Hepatic stellate cell (primary cell): ENCODE results near the gene MICU1.
A peak's percentile ranks its signal among the peaks of the same experiment; 100 is the strongest.
"Not testable (repeated sequence)": the region's sequence is repeated elsewhere in the genome, so short reads cannot be mapped to it uniquely, and the experiment has no call there.

Experiments
- DNase-seq: peaks from one replicate; pipeline ENCODE4 v3.0.0; 2011; ENCODE audit warnings: low spot score

Gene MICU1

GRCh38 chr10:72625608-72626443, at the start of gene MICU1:
Gene MICU1 (minus strand): TSS chr10:72626079. CDS start chr10:72566793, 59,286 bp downstream.
- peak; percentile 96 for DNase-seq

- DNase-seq = not testable (repeated sequence)
Measured at GRCh38 chr10:72674174-72674573, 48.3 kb upstream of the MICU1 start.

DNA sequence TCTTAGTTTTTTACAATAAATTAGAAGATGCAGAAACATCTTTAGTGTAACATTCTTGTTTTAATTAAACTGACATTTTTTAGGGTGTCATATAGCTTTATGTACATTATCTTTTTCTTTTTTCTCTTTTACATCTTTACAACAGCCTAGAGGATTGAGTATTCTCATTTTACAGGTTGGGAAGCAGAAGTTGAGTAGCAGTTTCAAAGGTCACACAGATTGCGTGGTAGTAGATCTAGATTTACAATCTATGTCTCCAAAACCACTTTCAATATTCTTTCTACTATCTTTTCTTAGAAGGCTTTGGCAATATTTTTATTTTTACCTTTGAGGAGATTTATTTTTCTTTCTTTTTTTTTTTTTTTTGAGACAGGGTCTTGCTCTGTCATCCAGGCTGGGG, 47.4 kb upstream of the MICU1 start:
- no peak for DNase-seq

DNA sequence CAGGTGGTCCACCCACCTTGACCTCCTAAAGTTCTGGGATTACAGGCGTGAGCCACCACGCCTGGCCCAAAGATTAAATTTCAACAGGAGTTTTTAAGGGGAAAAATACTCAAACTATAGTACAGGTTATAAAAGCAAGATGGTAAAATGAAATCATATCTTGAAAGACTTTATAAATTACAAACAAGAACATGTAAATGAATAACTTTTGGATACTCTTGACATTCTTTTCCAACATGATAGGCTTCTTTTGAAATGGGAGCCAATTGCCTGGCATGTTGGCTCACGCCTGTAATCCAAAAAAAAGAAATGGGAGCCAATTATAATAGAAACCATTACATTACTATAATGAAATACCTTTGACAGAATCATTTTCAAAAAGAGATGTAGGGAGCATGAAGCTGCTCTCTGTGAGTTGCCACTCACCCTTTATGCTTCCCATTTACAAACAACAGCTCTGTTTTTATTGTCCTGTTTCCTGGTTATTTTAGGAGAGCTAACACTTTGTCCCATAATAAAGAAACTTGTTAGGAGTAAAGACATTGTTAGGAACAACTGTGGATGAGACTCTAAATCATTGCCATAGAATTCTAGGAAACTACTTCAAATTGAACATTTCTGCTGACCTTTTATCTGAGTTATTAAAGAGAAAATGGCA, 41.5 kb upstream of the MICU1 start:
- no peak for DNase-seq

- peak; percentile 31 for DNase-seq
Measured at GRCh38 chr10:72665925-72666324, 40.0 kb upstream of the MICU1 start.

DNA sequence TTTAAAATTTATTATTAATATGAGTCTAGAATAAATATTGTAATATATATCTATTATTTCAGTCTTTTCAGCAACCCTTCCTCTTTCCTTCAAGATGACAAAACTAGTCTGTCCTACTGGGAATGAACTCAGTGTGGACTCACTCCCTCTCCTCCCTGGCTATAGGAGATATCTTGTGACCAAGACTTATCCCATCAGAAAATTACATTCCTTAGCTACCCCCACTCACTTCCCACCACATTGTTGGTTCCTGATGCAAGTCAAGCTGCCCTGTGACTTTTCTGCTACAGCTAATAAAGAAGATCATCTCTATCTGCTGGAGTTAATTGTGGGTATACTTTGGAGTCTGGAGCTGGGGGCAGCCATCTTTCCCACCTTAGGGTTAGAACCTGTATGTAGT, 38.1 kb upstream of the MICU1 start:
- DNase-seq = no peak

DNA sequence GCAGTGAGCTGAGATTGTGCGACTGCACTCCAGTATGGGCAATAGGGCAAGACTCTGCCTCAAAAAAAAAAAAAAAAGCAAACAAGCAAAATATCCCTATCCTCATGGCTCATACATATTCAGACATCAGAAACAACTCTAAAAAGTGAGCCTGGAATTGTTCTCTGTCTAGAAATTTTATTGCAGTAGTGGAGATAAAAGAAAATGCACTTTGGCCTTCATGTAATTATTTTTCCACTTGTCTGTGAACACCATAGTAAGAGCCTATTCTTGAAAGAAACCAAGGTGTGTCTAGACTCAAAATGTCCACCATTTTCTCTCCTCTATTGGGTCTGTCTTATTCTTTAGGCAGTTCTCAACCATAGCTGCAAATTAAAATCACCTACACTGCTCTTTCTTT, 35.6 kb upstream of the MICU1 start:
- DNase-seq = no peak

DNA sequence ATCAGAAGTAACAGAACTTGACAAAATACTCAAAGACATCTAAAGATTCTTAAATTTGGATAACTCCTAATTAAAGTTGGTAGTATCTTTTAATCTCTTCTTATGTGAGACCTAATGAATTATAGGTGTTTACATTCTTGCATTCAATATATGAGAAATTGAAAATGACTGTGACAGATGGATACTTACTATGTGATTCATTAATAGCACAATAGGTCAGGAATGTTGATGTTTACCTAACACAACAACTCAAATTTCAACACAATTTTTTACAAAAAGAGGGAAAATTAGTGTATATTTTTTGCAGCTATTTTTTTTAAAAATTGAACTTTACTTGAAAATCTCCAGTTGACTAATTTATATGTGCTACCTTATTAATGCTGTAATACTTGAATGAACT, 34.3 kb upstream of the MICU1 start:
- no peak for DNase-seq

DNA sequence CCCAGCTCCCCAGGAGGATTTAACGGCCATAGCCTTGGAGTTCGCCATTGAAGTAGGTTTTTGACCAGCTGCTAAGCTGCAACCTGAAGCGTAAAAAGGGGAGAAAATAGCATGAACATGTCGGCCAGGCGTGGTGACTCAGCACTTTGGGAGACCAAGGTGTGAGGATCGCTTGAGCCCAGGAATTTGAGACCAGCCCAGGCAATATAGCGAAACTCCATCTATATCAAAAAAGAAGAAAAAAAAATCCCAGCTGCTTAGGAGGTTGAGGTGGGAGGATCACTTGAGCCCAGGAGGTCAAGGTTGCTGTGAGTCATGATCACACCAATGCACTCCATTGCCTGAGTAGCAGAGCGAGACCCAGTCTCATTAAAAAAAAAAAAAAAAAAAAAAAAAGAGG, 33.8 kb upstream of the MICU1 start:
- DNase-seq = no peak

DNA sequence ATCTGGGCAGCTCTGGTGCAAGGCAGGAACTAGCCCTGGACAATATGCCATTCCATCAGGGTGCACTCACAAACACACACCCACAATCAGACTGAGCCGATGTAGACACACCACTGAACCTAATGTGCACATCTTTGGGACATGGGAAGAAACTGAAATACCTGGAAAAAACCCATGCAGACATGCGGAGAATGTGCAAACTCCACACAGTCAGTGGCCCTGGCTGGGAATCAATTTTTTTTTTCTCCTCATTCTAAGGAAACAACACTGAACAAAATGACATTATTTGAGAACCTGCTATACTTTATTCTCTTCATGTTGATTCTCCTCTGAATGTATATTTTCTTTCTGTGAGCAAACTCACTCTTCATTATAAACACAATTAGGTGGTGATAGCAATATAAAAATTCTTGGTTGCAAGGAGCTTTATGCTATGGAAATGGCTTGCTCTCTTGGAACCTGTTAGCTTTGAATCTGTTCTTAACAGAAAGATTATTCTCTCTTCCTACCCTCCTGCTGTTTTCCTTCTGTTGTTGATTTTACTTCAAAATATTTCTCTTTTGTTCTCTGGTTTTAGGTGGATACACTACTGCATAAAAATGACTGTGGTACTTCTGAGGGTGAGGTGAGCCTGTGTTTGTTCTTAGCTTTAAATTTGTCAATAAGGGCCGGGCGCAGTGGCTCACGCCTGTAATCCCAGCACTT, 33.0 kb upstream of the MICU1 start:
- no peak for DNase-seq

DNA sequence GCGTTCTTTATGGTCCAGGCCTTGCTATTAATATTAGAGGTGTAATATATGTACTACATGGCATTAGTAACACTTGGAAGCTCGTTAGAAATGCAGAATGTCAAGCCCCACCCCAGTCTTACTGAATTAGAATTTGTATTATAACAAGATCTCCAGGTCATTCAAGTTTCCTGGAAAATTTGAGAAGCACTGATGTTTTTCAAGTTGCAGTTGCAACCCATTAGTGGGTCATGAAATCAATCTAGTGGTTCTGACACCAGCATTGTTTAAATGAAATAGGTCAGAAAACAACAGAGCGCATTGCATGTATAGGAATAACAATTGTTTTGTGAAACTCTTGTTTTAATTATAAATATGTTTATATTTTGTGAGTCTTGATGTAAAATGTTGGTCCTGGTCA, 28.8 kb upstream of the MICU1 start:
- no peak for DNase-seq

DNA sequence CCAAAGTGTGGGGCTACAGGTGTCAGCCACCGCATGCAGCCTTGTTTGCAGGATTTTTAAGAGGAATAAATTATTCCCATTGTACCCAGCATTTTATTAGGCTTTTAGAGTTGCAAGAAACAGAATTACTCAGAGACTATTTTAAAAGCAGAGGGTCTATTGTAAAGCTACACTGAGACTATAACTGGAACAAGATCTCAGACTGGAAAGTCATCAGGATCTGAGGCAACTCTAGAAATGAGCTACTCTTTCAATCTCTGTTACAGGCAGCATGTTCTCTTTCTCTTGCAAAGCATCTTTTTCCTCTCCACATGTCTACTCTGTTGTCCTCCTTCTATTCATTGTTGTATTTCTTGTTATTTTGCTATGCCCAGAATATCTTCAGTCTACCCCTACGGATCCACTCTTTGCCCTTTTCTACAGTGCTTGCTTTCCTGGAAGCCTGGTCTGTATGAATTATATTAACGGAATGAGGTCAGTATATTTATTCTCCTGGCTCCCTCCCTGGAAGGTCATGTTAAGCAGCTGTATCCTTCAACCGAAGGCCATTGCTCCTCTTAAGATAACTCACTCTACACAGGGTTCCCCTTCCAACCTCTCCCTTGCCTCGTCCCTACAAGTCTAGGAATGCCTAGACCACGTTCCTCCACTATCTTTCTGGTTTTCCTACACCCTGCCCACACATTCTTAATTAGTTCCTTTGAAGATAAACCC, 27.7 kb upstream of the MICU1 start:
- DNase-seq = no peak

DNA sequence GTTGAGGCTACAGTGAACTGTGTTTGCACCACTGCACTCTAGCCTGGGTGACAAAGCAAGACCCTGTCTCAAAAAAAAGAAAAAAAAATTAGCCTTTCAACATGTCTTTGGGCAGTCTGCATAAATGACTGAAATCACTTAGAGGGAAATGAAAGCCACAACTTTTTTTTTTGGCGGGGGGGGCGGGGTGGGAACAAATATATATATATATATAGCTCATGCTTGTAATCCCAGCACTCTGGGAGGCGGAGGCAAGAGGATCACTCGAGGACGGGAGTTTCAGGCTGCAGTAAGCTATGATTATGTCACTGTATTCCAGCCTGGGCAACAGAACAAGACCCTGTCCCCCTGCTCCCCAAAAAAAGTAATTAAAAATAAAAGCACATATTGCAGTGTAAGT, 23.4 kb upstream of the MICU1 start:
- DNase-seq = no peak

- no peak for DNase-seq
Measured at GRCh38 chr10:72648301-72648700, 22.4 kb upstream of the MICU1 start.

DNA sequence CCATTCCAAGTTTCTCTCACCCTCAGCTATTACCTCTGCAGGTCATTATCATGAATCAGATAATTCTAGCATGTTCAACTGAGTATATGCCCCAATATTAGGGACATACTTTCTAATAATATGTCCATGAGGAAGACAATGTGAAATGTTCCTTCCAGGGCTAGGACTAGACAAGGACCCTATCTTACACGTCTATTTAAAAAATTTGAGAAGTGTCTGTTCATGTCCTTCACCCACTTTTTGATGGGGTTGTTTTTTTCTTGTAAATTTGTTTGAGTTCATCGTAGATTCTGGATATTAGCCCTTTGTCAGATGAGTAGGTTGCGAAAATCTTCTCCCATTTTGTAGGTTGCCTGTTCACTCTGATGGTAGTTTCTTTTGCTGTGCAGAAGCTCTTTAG, 21.1 kb upstream of the MICU1 start:
- not testable (repeated sequence) for DNase-seq

- DNase-seq = no peak
Measured at GRCh38 chr10:72645263-72645858, 19.5 kb upstream of the MICU1 start.

DNA sequence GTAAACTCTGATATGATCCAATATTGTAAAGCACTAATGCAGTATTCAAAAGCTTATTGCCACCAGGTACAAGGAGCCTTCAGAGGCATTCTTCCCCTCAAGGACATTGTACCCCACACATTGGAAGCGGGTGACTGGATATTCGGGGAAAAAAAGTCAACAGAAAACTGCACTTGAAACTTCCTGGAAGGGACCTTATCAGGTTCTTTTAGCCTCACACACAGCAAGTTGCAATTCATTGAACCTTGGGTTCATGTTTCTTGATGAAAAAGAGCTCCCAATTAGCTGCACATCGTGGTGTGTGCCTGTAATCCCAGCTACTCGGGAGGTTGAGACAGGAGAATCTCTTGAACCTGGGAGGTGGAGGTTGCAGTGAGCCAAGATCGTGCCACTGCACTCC, 16.4 kb upstream of the MICU1 start:
- DNase-seq = no peak

DNA sequence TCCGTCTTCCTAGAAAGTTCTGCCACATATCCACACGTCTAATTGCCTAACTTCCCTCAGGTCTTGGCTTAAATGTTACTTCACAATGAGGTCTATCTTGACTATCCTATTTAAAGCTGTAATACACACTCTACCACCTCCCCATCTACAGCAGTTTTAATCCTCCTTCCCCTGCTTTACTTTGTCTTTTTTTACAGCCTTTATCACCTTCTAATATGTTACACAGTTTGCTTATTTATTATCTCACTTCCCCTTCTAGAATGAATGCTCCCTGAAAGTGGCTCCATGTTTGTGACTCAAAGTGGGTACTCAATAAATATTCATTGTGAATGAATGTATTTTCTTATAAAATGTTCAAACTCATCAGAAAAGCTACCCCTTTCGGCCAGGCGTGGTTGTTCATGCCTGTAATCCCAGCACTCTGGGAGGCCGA, 13.6 kb upstream of the MICU1 start:
- no peak for DNase-seq

GRCh38 chr10:72638586-72639440, 12.9 kb upstream of the MICU1 start:
- no peak for DNase-seq

- peak; percentile 49 for DNase-seq
Measured at GRCh38 chr10:72637398-72637857, 11.5 kb upstream of the MICU1 start.

DNA sequence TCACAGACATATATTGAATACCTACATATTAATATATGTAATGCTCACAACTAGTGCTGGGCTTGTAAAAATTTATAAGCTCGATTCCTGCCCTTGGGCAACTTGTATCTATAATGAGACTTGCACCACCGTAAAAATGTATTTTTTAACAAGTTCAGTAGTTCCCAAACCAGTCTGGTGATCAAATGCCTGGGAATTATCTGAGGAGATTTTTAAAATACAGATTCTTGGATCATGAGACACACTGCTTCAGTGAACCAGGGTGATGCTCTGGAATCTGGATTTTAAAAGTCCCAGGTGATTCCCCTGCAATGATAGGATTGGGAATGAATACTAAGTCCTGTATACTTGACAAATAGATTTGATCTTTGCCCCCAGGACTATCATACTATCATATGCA, 4.3 kb upstream of the MICU1 start:
- DNase-seq = no peak
